HG03095 (cell line): ENCODE data around the gene DENND11.

Experiments
- ATAC-seq: cut with Tn5 transposase; IDR thresholded peaks from one replicate; pipeline ENCODE4 v1.9.1; 2021; ENCODE audit warnings: moderate library complexity; ENCODE audit not compliant: unreplicated experiment

Gene DENND11

DNA sequence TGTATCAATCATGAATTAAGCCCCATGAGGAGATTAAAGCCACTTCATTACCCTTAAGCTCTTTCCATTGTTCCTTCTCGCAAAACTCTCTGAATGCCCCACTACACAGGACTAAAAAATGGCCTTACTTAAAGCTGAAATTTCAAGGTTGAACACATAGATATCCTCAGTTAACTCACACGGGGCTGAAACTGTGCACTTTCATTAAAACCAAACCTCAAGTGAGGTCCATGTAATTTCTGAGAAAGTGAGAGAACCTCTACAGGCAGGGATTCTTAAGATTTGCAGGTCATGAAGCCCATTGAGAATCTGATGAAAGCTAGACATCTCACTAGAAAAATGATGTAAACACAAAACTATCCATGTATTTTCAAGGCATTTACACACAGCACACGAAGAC is 15.9 kb downstream of the DENND11 start:
- no peak for ATAC-seq

DNA sequence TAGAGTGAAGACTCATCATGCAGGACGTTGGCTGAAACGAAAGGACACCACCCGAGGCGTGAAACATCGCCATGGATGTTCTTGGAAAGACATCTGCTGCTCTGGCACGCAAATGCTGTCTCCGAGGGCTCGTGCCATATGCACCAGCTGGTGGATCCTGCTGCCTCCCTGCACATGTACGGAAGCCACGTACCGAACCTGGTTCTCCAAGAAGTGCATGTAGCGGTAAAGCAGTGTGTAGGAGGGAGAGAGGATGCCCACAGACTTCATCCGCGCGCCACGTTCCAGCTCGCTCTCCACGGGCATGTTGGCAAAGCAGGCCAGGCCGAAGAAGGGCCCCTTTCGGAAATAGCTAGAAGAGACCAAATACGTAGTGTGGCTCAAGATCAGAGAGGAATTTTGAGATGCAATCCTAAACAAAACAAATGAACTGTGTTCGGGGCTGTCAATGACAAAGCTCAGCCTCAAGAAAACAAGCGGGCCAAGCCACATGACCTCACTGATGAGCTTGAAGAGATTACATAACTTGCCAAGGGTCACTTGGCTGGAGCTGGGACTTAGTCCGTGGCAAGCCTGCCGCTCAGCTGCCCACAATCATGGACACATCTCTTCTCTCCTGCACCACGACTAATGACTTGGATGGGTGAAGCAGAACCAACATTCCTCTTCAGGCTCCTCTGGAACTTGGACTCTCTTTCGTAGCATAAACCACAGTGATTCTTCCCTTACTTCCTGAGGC is 16.5 kb downstream of the DENND11 start:
- no peak for ATAC-seq

DNA sequence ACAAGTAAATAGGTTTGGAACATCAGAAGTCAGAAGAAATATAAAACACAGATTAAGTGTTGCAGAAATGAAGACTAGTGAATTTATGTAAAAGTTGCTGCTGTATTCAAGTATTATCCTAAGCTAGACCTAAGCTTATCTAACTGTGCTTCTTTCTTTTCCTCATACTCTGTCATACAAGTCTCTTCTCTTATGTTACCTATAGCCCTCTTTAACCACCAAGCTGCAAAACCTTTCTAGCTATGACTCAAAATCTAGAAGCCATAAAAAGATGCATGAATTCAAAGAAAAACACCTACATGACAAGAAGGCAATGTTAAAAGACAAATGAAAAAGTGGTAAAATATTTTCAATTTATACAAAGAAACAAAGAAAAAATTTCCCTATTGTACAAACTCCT is 23.0 kb downstream of the DENND11 start:
- ATAC-seq = peak; percentile 66

DNA sequence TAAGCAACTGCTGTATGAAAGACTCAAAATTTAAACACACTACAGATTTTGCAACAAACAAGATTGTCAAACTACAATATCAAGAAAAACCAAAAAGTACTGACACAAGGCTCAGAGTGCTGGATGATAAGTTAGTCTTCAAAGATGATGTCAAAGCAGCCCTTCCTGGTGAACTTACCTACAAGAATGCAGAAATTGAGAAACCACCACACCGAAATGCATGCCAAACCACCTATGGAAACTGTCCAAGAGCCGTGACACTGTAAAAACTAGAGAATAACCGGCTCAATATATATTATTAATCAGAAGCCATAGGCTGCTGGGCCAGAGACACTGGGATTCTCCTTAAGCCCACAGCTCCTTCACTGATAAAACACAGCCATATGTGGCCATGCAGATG is 25.3 kb downstream of the DENND11 start:
- ATAC-seq = no peak

DNA sequence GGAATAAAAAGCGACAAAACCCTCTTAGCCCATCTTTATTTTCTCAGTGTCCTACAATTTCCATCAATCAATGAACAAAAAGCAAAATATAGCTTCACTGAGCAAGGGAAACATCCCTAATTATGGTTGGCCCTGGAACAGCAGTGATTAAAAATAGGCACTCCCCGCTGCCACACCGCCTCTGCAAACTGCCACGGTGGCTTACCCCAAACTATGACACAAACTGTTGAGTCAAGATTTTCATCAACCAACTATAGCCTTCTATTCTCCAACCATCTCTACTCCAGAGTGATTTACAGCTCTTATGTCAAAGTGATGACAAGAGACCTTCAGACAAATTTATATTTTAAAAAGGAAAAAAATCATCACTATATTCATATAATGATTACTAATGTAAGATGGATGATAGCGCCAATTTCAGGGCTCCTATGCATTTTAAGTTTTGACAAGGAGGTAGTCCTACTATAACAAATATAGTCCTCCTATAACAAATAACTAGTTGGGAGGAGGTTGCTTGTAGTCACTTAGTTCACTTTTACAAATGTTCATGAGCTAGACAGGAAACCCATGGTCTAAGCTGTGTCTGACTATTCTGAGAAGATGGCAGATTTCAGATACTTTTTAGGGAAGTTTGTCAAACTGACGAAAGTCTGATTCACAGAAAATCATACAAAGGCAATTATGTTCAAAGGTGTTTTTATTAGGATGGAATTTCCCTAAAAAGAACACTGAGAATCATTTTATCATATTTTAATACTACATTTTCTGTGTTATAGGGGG is 26.3 kb downstream of the DENND11 start:
- ATAC-seq = no peak

DNA sequence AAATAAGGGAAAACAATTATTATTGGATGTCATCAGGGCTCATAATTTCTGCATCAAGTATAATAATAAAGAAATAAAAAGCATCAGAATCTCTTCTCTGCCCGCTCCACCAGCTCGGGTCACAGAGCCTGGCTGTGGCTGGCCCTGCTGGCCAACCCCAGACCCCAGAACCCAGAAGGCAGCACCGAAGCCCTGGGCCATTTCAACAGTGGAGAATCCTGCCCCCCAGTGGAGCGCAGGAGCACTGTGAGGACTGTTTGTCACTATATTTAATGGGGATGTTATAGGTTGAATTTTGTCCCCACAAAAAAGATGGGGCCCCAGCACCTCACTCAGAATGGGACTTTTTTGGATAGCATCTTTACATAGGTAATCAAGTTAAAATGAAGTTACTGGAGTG is 27.3 kb downstream of the DENND11 start:
- ATAC-seq = no peak

DNA sequence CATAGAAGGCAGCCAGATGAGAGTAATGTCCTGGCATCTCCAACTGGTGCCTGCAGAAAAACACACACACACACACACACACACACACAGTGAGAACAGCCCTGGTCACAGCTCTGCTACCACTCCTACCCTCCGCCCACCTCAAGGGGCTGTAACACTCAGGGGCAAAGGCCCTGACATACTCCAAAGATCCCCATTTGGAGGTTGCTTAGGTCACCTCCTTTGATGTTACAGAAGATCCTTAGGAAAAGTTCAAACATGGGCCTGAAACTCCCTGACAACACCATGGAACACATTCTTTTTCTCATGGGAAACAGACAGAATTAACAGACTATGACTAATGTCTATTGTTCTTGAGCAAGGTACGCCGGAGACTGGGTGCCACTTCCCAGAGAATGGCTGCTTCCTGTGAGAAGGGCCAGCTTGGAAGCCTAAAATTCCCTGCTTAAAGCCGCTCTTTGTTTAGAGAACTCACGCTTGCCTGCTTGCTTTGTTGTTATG is 27.7 kb downstream of the DENND11 start:
- no peak for ATAC-seq

DNA sequence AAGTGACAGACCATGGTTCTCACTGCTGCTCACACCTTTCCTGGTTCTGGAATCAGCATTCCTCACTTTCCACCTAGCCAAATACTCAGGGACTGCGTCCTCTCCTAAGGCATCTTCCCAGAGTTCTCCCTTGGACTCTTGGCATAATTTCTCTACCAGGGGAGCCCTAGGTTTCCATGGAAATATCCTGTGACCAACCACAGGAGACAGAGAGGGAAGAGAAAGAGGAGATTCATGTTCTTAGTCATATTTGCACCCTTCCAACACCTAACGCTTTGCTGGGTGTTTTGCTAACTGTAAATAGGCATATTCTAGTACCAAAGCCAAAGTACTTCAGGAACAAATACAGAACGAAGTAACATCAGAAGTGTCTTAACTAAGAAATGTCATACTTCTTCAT is 28.6 kb downstream of the DENND11 start:
- no peak for ATAC-seq

DNA sequence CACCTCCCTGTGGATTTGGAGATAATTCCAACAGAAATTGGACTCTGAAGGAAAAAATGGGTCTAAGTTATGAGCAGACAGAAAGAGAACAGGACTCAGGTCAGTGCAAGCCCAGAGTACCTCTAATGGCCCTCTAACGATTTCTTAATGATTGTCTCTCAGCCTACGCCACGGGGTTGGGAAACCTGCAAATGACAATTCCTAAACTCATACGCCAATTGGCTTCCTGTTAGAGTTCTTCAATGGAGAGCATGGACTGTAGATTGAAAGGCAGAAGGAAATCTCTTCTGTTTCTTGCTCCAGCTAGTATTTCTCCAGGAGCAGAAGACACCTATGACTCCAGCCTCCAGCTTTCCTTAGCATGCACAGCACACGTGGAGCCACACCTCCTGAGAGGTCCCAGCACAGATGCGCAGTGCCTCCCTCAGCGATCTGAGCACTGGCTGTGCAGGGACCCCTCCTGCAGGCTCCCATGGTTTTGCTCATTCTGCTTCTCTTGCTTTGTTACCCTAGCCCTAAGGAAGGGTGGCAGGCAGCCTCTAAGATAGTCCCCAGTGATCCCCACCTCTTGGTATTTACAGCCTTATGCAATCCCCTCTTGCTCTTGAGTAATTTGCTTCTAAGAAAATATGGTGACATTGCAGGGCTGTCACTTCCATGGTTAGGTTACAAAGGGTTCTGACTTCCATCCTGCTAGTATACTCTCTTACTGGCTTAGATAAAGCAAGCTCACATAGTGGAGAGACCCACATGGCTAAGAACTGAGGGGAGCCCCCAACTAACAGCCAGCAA is 30.1 kb downstream of the DENND11 start:
- ATAC-seq = no peak

DNA sequence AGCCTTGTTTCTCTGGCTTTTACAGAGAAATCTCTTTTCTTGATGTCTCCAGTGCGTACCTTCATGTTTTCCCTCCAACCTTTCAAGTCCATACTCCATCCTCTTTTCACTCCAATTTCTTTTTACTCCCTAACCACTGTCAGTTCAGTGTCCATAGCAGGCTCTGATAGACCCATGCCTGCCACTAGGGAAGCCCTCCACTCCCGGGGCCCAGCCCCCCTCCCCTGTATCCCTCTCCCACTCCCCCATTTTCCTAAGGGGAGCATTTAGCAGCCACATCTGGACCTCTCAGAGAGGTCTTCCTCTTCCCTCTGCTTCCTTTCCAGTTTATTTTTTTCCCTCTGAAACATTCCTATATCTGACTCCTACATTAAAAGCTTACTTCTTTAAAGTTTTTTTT is 33.1 kb downstream of the DENND11 start:
- ATAC-seq = no peak

DNA sequence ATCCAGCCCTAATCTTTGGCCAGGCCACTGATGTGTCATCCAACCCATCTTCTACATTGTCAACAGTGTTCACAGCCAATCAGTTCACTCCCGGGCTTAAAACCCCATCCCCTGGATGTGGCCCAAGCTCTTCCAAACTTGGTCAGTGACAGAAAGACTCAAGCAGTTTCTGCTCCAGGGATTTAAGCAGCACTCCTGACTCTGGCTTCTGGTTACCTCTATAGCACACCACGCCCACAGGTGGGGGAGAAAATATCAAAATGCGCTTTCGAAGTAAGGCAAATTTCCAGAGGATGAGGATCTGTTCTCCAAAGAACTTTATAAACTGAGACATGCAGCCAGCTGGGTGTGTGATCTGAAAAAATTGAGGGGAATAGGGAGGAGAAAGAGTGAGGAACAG is 35.9 kb downstream of the DENND11 start:
- ATAC-seq = no peak

DNA sequence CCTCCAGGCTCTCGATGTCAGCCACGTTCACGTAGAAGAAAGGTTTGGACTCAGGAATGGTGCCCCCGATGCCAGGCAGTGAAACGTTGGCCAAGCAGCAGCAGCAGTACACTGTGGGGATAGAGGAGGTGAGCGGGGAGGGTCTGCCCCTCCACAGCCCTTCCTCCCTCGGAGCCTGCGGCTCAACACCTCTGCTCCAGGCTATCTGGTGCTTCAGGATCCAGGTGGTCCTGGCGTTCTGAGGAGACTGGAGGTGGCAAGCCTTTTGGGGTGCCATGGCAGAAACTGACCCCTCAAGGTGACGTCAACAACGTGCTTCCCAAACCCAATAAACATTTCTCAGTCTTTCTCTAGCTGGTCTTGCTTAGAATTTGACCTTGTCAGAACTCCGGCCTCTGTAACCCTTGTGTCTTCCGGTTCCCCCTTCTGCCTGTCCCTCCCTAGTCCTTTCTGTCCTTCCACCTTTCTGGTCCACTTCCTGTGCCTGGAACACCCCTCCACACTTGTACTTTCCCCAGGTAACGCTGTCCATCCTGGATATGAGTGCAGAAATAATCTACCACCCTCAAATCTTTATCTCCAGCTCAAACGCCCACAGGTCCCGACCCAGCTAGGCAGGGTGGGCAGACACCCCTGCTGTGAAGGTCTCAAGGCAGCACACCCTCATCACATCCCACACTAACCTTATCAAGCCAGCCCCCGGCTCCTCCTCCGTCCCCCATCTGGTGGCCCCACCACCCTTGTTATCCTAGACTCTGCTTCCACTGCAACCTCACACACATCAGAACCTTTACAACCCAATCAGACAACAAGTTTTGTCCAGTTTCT is 36.5 kb downstream of the DENND11 start:
- ATAC-seq = no peak

DNA sequence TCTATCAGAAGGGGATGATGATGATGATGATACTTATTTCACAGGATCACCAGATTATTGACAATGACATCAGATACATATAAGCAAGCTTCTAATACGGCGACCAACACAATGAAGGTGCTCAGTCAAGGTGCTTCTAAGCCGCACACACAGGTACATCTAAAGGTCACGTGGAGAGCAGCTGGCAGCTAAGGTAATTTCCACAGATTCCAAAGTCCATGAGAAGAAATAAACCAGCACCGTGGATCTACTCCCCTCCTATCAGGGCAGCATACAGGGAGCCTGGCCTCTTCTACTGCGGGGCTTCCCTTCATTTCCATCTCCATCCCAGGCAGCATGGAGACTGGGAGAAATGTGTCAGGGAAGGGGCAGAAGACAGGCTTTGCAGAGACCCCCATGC is 37.5 kb downstream of the DENND11 start:
- no peak for ATAC-seq

DNA sequence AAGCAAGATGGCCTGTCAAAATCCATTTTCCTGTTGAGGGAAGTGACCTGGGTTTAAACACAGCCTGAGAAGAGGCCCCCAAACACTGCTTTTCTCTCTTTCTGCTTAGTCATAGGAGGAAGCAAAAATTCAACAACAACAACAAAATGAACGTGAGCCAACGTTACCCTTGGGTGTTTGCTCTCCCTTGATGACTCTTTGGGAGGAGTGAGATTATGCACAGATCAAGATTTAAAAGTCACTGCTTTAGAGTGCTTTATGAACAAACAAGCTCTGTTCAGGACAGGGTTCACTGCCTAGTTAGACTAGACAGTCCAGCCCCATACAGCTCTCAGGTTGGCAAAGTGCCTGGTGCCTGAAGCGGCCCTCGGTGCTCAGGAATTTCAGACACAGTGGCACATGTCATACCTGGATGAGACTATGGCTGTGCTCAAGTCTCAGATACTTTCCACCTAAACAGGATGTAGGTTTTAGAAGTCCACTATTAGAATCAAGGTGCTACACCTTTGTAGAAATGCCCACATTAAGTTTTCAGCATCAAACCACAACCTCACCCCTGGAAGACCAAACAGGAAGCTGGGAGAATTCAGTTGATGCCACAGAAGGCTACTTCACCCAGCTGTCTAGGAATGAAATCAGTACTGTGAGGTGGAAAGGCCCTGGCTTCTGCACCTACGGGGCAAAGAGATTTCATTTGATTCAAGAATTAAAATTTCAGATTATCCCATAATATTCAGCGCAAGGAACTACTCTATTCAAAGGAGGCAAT is 38.7 kb downstream of the DENND11 start:
- ATAC-seq = no peak

DNA sequence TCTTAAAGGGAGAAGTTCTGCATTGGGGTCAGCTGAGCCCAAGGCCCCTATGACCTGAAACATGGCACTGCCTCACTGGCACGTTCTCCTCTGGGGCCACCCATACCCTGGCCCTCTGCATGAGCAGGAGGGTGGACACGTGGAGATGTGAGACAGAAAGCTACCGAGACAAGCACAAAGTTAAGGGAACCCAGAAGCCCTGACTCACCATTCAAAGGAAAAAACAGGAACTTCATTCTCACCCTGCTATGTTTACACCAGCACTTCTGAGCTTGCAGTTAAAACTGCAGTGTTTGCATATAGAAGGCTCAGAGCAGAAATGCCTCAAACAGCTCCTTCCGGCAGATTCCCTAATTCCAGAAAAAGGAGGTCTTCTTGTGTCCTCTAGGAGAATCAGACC is 41.7 kb downstream of the DENND11 start:
- no peak for ATAC-seq

DNA sequence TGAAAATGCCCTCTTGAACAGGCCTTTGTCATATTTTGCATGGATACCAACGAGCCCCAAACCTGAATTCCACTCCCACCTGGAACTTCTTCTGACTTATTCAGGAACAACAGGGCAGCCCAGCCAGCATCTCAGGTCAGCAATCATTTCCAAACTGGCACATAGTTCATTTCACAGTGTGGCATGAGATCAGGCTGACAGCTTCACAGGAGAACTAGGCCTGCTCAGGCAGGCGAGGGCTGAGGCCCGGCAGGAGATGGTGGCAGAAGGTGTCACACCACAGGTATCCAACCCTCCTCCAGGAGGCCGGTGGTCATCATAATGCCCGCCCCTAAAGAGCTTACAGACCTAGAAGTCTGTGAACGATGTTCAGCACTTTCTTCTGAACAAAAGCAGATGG is 42.5 kb downstream of the DENND11 start:
- ATAC-seq = no peak

DNA sequence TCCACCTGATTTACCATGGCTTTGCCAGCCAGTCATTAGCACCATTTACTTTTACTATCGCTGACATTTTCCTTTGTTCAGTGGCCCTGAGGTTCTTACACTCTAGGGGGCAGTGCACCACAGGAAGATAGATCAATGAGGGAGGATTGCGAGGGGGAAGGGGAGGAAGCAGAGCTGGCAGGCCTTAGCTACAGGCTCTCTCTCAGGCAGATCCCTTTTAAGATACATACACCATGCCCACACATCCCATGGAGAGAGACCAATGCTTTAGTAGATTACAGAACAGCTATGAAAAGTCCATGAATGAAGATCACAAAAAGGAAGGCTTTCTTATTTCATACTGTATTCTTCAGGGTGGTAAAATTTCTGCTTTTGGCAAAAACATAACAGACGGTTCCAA is 47.4 kb downstream of the DENND11 start:
- peak; percentile 80 for ATAC-seq

DNA sequence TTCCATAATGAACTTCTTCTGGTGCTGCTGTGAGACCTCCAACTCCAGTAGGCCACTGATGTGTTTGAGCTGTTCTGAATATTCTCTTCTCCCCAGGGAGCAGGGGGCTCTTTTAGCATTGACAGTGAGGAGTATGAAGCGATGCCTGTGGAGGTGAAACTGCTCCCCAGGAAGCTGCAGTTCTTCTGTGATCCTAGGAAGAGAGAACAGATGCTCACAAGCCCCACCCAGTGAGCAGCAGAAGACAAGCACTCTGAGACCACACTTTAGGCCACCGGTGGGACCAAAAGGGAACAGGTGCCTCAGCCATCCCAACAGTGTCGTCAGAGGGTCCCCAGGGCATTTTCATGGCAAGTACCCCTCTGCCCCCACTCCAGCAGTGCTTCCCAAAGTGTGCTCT is 49.3 kb downstream of the DENND11 start:
- no peak for ATAC-seq
